ENCODE data around the gene ELF3.

DNA sequence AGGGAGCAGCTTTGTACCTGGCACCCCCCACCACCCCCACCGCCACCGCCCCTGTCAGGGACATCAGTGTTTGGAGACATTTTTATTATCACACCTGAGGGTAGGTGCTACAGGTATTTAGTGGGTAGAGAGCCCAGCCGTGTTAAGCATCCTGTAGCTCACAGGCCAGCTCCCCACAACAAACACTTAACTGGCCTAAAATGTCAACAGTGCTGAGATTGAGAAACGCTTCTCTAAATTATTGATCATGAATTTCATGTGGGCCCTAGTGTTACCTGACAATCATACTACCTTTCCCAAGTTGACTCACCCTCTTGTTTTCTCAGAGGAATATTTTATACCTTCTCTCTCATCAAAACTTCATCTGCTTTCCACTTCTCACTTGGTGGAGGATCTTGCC is 21.4 kb downstream of the ELF3 start:
- TF ChIP-seq CTCF (IDR thresholded peaks at IDR 0.05) (no peak), POLR2A (IDR thresholded peaks at IDR 0.05) (no peak)

Measured in body of pancreas (tissue), 4 donors.